ENCODE measurements around the gene DUSP23.
A peak's percentile ranks its signal among the peaks of the same experiment; 100 is the strongest.

DUSP23 gene

DNA sequence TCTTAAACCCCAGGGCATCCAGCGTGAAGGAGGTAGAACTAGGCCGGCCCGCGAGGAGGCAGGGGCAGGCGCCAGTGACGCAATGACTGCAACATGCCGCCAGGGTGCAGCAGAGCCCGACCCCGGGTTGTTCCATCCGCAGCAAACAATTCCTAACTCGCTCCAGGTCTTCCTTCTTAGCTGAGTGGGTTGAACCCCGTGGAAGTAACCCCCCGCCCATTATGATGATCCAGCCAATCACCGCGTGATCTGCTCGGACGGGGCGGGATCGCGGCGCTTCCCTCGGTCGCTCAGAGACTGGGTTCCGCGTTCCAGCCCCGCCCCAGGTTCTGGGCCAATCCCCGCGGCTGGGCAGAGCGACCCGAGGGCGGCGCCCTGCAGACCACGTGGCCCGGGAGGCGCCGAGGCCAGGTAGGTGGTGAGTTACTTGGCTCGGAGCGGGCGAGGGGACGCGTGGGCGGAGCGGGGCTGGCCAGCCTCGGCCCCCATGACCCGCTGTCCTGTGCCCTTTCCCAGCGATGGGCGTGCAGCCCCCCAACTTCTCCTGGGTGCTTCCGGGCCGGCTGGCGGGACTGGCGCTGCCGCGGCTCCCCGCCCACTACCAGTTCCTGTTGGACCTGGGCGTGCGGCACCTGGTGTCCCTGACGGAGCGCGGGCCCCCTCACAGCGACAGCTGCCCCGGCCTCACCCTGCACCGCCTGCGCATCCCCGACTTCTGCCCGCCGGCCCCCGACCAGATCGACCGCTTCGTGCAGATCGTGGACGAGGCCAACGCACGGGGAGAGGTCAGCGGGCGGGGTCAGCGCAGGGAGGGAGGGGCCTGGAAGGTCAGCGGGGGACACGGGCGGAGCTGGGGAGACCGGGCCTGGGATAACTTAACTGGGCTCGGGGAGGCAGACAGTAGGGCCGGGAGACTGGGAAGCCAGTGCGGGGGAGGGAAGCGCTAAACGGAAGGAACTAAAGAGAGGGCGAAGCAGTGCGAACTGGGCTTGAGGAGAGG, at the start of gene DUSP23:
DUSP23 (plus strand) TSS at position 380 of the 1,000 bp plus-strand sequence; CDS start at position 519, 139 bp downstream.
- DNase-seq = peak; percentile 94

DNA sequence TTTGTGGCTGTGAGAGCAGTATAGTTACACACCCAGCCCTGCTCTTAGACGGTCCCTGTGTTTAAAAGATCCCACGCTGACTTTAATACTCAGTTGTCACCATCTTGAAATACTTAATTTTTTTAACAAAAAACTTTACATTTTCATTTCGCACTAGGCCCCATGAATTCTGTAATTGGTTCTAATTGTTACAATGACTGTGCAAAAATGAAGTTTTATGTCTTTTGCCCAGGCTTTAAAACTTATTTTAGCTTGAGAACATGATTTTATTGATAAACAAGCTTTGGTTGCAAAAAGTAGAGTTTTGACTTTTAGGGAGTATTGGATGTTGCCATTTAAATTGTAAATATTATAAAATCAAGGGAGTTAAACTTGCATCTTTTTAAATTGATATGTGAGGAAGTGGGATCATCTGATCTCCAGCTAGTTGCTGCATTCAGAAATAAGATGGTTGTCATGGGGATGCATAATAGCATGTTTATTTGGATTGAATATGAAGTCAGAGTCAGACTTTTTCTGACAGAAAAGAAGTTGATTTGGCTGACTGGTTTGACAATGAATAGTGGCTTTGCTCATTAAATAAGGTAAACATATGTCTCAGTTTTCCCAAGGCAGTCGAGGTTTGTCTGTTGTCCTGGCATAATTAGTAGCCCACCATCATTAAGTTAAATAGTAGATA, 43.4 kb upstream of the DUSP23 start:
- DNase-seq = no peak

DNA sequence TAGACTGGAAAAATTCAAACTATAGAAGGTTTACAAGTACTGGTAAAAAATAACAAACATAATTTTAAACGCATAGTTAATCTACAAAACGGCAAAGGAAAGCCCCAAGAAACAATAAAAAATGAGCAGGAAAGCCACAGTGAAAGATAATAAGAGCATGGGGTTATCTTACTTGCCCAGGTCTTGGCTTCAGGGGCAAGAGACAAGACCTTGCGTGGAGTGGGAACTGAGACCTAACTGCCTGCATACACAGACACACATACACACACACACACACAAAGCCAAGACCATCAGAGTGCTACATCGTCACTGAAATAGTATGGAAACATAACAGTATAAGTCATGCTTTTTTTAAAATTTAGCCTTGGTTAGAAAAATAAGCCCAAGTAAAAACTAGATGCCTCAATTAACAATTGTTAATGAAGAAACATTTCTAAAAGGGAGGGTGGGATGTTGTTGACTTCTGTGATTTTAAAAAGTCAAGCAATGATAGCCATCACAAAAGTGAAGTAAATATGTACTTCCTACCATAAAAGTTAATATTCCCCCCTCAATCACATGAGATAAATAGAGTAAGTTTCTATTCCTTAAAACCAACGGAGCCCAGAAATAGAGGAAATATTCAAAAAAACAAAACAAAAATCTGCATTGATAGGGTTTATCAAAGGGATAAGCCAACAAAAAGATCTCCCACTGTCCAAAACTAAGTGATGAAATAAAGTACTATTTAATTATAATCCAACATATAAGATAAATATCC, 36.9 kb upstream of the DUSP23 start:
- no peak for DNase-seq

DNA sequence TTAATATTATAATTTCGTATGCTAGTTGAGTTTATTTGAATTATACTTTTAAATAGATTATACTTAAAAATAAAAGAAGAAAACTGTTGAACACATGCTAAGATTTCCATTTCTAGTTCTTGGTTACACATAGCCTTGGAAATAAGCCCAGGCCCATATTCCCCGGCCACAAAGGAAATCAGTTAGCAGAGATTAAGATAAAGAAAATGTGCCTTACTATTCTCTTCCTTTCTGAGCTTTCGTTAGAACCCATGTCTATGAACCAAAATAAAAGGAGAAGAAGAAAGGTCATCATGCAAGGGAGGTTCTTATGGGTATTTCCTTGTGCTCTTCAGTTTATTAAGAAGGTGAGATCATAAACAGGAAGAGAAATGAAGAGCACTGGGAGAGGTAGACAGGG, 34.1 kb upstream of the DUSP23 start:
- DNase-seq = no peak

DNA sequence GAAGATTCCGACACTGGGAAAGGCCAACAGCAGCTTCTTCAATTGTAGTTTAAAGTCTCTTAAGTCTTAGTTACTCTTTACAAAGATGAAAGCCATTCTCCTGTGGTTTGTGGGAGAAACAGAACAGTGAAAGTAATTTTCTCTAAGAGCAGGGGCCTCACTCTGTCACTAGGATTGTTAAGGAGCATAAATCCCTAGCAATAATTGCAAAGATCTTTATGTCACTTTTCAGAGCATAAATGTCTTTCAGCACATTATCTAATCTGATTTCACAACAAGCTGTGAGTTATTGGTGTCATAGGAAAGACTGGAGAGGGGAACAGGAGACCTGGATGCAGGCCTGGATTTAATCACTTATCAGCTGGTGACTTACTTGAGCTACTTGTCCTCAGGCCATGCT, 32.4 kb upstream of the DUSP23 start:
- DNase-seq = no peak

DNA sequence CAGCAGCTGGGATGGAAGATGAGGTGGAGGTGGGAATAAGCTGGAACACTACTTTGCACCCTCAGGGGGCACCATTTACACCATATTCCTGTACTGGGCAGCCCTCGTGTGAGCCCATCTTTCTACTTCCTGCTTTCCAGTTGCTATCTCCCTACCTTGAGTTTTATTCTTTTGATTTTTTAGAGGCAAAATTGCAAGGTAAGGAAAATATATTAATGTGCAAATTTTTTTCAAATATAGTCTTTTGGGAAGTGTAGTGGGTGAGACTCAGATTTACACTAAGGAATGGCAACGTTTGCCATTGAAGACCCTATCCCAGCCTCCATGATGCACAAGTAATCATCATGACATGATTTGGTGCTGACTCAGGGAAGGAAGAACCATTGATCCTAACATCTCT, 31.1 kb upstream of the DUSP23 start:
- no peak for DNase-seq

DNA sequence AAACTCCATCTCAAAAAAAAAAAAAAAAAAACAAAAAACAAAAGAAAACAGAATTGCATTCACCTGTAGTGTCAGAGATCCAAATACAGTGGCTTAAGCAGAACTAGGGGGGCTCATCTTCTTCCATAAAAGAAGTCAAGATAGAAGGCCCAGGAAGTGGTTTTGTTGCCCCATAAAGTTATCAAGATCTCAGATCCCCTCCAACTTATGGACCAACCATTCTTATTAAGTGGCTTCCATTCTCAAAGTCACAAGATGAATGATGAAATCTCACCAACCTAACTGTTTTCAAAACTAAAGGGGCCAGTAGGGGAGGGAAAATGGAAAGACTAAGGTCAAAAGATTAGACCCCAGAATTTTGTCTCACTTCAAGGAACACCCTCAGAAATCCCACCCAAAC, 30.1 kb upstream of the DUSP23 start:
- no peak for DNase-seq

DNA sequence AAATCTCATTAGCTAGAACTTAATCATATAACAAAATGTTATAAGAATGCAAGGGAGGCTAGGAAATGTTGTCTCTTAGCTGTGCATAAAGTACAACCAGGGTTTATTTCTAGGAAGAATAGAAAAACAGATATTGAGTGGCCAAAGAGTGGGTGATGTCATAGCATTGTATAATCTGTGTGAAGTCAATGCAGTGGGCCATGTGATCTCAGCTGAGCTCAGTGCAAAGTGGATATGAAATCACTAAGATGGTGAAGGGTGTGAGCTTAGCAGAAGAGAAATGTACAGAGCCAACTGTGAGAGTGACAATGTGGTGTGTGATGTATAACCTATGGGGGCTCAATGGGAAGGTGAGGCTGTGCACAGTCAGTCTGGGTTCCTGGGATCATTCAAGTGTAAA, 29.7 kb upstream of the DUSP23 start:
- DNase-seq = no peak

DNA sequence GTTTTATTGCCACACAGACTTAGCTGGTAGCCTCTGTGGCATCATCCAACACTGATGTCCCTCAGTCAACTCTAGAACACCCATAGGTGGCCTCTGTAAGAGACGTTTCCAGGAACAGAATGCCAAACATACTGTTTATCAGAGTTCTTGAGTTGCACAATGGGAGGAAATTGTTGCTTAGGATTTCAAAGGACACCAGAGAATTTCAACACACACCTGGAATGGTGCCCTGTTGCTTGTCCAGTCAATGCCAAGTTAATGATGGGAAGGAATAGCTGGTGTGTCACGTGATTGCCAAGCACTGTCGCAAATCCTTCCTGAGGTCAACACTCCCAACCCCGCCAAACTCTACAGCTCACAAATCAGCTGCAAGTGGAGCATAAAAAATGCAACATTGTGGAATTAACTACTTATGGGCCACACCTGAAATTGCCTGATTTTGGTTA, 28.6 kb upstream of the DUSP23 start:
- DNase-seq = no peak

DNA sequence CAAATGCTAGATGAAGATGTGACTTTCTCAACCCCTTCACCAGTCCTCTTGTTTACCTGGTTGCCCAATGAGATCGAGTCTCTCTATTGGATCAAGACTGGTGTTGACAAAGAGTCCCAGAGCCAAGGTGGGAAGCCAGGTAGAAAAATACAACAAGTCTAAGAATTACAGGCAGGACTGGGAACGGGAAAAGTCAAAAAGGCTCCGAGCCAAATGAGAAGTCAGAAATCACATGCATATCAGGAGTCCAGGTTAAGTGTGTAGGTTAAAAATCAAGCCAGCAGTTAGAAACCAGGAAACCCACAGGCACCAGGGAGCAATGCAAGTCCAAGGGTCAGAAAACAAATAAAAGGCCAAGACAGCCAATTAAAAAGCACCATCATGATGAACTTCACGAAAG, 27.4 kb upstream of the DUSP23 start:
- no peak for DNase-seq

DNA sequence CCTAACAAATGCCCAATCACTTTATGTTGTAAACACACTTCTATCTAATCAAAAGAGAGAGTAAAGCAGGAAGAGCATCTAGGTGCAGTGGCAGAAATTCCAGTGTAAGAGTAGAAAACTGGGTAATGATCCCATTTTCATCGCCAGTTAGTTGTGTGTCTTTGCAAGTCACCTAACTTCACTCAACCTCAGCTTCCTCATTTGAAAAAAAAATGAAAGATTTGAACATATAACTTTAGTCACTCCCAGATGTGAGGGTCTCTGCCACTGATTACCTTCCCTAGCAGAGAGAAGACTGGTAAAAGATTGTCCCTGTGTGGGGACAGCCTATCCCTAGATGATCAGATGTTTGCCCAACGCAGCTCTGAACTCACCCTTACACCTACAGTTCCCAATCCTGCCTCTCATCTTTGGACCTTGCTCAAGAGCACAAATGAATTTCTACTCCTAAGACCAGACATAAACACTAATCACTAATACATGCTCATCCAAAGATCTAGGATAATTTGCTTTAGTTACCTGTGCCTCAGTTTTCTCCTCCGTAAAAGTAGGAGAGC, 25.2 kb upstream of the DUSP23 start:
- DNase-seq = no peak

DNA sequence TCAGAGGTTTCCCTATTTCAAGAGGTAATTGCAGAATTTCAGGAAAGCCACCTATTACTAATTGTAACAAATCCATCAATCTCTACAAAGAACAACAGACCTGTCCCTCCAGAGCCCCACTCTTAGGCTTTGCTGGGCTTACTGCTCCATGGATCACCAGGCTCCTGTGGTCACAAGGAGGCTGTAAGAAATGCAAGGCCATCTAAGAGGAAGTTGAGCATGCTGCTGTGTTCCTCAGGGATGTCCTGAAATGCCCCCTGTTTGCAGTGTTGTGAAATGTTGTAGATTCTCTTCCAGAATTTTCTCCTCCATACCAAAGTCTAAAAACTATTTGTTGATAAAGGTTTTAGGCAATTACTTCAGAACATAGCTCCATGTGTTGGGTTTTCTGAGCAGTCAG, 24.4 kb upstream of the DUSP23 start:
- no peak for DNase-seq

DNA sequence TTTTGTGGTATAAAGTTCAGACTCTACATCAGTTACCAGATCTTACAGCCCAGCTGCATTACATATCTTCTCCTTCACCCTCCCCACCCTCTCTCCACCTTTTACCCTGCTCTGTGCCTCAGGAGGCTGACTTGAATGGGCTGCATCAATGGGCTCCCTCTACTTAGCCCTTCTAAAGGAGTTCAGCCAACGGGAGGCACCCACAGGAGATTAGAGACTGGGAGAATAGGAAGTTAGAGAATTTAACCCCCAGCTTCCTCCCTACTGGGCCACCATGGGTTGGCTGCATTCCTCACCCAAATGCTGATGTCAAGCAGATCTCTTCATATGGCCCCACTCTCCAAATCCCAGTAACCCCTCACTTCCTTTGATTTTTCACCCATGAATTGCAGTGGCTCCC, 17.1 kb upstream of the DUSP23 start:
- no peak for DNase-seq

DNA sequence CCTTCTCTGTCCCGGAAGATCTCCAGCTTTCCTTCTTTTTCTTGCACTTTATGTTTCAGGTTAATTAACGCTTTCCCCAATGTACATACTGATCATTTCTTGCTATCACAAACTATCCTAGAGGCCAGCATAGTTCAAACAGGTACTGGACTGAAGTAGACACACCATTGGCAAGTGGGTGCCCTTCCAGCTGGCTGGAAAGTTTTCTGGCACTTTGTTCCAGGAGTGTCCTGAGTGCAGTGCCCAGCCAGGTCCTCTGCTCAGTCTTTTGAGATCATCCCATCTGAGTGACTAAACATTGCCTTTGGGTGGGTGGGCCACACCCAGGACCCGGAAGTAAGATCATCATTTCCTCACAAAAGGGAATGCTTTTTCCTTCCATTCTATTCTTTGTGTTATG, 15.0 kb upstream of the DUSP23 start:
- no peak for DNase-seq

DNA sequence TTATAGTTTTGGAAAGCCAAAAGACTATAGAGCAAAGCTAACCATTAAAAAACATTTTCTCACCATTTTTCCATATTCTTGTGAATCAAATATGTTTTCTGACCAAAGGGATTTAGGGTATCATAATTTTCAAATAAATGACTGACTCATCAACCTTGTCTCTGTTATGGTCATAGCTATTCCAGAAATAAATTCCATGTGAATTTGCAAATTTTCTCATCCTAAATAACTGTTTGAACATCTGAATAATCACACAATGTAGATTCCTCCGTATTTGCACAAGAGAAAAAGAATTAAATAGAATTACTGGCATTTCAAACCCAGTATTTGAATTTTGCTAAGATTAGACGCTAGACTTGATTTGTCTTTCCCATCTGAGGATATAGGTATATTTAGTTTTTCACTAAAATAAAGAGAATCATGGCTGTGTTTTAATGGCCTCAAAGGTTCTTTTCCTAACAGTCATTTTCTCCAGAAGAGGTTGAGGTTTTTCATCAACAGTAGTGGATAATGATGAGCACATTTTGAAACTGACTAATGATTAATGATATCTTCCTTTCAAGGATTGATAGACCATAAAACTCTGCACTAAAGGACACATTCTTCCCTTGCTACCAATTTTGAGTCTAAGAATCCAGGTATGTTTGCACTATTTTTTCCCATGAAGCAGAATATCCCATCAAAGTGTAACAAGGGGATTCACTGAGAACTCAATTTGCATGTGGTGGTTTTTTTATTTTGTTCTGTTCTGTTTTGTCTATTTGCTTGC, 9.5 kb upstream of the DUSP23 start:
- DNase-seq = no peak

DNA sequence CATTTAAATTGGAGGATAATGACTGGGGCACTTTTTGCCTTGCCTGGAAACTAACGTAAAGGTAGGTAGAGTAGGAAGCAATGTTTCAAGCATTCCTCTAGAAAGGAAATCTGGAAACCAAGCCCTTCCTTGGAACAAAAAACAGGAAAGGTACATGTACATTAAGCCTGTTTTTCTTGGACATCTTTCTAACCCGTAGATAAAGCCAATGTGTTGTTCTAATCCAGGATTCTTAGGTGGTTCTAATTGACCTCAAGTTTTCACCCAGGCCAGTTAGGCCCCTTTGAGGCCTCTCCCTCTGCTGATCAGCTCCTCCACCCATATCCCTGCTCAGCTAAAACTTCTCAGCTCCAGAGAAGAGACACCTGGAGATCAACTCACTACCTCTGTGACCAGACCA, 6.3 kb upstream of the DUSP23 start:
- DNase-seq = no peak

DNA sequence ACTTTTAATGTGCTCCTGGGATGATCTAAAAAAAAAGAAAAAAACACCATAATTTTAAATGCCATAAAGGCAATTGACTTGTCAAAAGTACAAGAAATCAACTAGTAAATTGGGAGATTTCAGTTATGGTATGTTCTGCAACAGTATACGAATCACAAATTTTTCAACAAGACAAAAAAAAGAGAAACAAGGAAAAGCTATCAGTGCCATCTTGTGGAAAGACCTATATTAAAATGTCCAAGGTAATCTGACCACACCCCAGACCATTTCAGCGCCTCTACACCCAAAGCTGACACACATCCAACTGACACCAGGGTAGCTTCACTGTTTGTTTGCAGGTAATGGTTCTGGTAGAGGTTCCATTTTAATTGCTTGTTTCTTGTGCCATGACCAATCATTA, 5.0 kb upstream of the DUSP23 start:
- DNase-seq = no peak

DNA sequence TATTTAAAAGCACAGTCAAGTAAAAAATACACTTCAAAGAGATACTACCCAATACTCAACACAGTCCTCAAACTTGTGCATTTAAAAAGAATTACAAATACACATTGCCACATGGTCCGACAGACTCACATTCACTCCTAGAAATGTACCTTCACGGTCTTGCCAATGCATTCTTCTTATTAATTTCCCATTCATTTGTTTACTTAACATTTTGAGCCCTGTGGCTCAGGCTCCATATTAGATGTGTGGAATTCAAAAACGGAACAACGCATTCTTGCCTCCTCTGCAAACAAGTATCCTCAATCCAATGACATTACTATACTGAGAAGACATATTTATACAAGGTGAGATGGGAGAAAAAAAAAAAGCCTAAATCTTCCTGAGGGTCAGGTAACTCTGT, 2.5 kb upstream of the DUSP23 start:
- DNase-seq = no peak

DNA sequence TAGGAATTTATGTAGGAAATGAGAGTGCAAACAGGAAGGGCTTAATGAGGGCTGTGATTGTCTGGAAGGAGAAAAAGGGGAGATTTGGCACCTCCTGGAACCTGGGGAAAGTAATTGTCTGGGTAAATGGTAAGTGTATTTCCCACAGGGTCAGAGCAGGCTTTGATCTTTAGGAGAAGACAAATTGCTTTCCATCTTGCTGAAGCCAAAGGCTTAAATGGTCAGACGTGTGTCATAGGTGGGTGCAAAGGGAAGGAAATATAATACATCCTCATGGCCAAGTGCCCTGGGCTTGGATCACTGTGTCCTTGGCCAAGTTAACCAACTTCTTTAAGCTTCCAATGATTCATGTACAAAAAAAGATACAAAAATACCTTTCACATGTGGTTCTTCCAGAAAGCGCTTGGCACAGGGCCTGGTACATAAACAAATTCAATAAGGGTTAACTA, 1.3 kb upstream of the DUSP23 start:
- no peak for DNase-seq

DNA sequence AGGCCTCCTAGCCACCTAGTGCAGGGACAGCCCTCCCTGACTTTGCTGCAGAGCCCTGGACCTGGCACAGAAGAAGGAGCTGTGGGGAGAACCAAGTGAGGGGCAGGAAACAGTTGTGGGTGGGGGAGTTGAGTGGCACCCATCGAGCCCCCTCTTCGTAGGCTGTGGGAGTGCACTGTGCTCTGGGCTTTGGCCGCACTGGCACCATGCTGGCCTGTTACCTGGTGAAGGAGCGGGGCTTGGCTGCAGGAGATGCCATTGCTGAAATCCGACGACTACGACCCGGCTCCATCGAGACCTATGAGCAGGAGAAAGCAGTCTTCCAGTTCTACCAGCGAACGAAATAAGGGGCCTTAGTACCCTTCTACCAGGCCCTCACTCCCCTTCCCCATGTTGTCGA, 1.2 kb downstream of the DUSP23 start:
- no peak for DNase-seq

DNA sequence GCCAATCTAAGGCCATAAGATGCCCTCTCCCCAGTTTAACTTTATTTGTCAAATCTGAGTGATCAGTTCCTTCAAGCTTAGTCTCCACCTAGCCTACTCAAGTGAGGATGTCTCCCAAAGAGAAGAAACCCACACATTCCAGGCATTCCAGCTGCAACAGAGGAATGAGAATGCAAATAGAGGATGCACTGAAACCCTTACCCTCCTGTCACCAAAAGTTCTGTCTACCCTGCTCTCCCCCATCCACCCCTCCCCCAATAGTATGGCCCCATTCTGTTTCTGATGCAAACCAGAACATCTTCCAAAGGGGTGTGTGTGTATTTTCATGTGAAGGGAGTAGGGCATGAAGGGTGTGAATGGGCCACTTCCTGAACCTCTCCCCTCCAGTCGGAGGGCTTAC, 3.0 kb downstream of the DUSP23 start:
- DNase-seq = no peak

DNA sequence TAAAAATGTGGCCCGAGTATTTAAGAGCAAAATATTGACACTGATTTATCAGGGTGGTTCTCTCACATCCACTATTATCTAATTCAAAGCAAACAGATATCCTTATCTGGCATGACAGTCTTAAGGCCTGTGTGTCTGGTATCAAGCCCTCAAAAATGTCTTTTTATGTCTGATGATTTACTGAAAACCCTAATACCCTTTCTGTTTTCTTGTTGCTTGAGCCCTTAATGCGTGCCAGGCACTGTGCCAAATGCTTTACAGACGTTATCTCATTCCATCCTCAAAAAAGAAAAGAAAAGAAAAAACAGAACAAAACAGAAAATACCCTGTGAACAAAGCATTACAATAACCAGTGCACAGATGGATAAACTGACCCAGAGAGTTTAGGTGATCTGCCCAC, 5.7 kb downstream of the DUSP23 start:
- DNase-seq = no peak

All from activated gamma-delta T cell treated with Interleukin-2 at 50 U/mL for 16 hours (primary cell).